HG03060 (cell line): ENCODE measurements around the gene TMEM11.
"Not testable (repeated sequence)": the region's sequence is repeated elsewhere in the genome, so short reads cannot be mapped to it uniquely, and the experiment has no call there.

Experiments used
- ATAC-seq: cut with Tn5 transposase; IDR thresholded peaks from one replicate; pipeline ENCODE4 v1.9.1; 2021; ENCODE audit warnings: low read depth, moderate number of reproducible peaks; ENCODE audit not compliant: unreplicated experiment

Gene TMEM11

DNA sequence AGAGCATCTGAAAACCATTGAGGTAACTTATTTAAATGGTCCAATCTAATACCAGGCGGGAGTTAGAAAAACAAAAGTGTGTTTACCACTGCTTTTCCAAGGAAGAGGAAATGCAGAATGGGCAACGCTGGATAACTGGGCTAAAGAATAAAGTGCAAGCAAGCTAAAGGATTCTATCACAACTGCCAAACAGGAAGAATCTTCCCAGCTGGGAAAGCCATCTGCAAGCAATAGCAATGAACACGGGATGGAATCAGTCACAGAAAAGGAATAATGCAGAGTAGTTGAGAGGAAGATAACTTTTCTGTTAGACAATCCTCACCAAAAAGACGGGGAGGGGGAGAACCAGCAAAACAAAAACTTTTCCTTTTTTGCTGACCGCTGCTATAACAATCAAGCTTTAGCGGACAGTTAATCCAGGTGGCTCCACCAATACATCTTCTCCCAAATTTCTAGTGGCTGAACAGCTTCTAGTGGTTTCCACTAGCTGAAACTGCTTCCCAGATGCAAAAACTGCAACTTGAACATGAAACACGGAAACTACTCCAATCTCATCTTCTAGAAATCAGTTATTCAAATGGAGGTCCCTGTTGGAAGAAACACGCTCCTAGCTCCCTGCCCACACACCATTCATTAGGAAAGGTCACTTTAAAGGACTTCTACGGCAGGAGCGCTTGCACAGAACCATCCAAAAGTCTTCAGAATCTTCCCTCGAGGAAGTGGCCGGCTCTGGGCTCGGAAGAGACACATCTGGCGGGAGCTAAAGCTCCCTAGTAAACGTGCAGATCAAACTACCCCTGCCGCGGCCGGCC lies 929 bp downstream of the TMEM11 start:
- no peak for ATAC-seq

DNA sequence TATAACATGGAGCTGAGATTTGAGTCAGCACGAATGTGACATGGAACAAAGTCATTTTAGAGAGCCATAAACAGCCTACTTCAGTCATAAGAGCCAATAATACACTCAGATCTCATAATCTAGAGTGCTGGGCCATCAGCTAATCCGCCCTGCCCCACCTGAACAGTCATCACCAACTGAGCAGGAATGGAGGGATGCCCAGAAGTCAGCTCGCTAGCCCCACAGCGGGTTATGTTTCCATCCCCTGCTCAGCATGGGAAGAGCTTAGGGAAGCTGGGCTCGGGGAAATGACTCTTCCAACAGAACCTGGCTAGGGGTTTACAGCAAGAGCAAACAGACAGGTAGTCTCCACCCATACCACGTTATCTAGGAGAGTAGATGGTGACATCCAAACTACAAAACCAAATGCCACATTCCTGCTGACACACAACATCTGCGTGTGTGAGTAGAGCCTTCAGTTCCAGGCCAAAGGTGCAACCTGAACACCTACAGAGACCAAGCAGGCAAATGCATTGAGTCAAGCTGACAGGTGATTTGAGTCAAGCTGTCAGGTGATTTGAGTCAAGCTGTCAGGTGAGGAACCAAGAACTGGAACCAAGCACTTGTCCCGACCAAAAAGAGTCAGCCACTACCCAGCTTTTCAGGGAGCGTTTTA lies 2.0 kb downstream of the TMEM11 start:
- no peak for ATAC-seq

DNA sequence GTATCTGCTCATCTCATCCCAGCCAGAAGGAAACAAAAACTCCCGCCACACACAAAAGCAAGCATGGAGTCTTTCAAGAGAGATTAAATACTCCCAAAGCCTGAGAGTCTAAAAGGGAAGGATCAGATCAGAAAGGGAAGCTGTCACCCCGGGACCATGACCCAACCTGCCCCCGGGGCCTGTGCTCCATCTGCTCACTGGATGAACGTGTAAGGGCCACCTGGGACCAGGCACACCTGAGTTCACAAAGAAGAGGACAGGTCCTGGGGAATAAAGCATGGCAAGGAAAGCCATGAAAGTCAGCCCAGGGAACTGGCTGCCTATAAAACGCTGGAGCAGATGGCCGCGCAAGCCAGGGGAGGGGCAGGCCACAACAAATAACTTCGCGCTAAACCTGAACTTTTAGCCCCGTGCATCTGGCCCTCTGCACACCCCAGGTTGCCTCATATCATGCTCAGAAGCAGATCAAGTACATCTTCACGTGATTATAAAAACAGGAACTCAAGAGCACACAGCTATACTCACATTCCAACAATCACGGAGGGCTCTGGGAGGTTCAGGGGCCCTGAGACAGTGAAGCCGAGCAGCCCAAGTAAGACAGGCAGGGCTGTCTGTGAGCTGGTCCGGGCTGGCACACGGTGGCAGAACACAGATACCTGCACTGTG lies 3.4 kb downstream of the TMEM11 start:
- ATAC-seq: no peak

DNA sequence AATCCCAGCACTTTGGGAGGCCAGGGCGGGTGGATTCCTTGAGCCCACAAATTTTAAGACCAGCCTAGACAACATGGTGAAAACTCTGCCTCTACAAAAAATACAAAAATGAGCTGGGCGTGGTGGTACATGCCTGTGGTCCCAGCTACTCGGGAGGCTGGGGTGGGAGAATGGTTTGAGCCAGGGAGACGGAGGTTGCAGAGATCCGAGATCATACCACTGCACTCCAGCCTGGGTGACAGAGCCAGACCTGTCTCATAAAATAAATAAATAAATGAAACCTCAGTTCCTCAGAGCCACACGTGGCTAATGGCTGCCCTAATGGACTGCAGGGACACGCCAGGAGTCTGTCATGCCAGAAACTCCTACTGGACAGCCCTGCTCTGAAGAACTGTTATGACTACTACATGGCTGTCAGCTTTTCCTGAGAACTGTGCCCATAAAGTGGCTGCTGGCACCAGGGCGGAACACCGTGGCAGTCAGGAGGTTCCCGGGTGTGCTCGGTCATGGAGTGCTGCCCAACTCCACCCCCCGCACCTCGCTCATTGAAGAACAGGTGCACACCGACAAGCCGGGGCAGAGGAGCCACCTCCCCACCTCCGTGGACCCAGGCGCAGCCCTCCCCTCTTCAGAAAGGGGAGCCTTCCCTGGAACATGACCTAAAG lies 4.3 kb downstream of the TMEM11 start:
- ATAC-seq: no peak

DNA sequence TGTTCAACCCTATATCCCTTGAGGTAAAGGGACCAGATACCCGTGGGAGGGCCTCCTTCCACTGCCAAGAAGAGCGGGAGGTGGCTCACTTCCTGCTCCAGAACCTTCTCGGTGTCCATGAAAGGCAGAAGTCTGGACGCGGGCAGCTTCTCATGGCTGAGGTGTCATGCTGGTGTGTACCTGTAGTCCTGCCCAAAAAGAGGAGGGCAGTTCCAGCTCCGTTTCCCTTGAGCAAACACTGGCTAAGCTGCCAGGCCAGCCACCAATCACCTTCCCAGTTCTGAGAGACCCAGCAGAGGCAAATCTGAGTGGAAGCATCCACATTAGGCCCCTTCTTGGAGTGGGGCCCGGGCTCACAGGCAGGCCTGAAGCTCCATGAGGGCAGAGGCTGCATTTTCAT lies 5.6 kb downstream of the TMEM11 start:
- ATAC-seq: no peak

DNA sequence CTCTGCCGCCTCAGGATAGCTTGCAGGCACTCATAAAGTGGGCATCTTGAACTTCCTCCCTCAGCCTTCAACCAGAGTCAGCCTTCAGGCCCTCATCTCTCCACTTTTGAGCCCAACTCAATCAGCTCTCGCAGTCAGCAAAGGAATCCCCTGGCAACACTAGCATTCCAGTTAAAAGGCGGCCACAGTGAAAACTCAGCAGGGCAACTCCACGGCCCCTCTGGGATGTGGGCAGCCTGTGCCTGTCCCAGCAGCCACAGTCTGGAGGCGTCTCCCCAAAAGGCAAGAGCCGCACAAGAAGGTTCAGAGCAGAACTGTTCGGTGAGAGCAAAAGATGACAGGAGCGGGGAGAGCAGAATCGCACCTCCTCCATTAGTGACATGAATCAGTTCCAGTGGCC lies 9.0 kb downstream of the TMEM11 start:
- ATAC-seq: no peak

DNA sequence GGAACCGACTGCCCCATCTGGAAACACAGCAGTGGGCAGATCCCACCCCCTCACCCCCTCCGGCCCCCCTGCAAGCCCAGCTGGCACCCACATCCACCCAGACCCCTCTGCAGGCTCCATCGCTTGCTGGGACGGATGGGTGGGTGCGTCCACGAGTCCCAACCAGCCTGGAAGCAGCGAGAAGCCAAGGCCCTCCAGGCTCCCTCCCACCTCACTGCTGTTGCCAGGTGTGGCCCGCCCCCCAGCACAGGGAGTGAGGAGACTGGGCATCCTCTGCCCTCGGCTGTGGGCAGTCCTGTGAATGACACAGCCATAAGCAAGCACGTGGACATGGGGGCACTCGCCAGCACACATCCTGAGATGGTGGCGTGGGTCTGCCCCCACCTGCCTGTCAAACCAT lies 11.4 kb downstream of the TMEM11 start:
- no peak for ATAC-seq

DNA sequence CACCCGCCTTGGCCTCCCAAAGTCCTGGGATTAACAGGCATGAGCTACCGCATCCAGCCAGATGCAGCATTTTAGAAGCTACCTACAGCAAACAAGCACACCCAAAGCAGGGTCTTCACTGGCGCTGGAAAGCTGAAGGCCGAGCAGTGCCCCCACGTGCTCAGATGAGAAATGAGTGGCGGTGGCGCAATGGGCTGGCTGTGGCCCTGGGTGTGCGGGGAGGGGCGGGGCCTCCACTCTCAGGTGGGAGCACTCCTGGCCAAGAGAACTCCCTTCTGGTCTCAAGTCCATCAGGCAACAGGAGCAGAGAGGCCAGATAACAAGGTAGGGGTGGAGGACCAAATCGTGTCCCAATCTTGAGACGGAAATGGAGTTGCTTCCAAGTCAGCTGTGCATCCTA lies 12.1 kb downstream of the TMEM11 start:
- ATAC-seq: no peak

DNA sequence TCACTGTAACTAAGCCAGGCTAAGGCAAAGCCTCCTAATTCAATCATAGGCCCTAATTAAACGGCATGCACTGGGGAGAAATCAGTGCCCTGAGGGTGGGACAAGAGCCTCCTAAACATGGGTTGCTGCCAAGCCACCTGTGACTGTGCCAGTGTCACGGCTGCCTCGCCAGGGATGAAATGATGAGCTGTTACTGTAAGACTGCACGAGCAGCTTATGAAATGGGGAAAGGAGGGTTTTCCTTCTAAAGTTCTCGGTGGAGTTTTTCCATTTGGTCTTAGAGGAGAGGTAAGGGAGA lies 12.7 kb downstream of the TMEM11 start:
- no peak for ATAC-seq

DNA sequence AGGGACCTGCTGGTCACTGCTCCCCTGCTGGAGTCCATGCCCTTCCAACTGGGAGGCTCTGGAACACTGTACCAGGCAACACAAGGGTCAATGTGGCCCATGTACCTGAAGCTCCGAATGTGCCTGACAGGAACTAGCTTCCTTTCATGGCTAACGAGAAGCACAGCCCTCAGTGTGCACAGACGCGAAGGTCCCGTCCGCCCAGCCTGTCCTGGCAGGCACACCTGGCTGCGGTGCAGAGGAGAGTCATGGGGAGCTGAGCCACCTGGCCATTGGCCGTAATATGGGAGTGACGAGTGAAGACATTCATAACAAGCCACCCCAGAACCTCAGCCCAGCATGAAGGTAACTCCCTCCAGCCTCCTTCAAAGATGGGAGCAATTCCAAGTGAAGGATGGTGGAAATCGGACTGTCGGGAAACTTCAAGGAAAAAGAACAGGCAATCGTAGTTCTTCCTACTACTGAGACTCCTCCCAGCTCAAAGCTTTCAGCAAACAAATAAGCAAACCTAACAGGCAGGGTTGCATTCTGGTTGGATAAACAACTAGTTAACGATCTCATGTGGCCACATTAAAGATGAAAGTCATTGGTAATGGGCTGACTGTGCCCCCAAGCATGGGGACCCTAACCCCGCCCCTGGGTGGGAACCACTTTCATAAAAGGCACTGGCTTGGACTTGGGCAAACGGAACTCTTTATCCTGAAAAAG lies 13.2 kb downstream of the TMEM11 start:
- ATAC-seq: no peak

DNA sequence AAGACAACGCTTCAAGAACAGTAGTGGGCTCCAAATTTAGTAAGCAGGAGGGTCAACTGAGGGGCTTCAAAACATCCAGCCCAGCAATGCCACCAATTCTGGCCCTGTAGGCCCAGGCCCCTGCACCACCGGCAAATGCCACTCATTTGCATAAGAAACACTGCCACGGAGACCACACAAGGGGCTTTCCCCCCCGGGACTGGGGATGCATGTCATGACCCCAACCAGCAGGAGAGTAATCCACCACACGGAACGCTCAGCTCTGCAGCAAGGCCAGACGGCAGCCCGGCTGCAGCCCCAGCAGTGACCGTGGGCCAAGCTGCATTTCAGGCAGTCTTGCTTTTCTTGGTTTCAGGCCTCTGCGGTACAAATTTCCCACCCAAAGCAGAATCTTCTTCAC lies 14.1 kb downstream of the TMEM11 start:
- ATAC-seq: no peak

DNA sequence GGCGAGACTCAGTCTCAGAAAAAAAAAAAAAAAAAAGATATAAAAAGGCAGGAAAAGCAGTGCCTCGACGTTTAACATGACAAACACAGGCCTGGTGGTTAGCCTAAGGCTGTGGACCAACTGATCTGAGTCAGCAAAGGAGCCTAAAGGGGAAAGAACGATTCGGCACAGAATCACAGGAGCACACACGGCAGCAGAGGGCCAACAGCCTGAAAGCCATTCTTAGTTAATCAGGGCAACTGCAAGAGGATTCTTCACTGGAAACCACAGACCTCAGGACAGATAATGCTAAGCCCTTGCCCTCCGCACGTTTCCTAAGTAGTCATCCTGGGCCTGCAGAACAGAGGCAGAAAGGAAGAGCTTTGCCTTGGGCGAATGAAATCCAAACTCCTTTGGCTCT lies 14.7 kb downstream of the TMEM11 start:
- ATAC-seq: no peak

DNA sequence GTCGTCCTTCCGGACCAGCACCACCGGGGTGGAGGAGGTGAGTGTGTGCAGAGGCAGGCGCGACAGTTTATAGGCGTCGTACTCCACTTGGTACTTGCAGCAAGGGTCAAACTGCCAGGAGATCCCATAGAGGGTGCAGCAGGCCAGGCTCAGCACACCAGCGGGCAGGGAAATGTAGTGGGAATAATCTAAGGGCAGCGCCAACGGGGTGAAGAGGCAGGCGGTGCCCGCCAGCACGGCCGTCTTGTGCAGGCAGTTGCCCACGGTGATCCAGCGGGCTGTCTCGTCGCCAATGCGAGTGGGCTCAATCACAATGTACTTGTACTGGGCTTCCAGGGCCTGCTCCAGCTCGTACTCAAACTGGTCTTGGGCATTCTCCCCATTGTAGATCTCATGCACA lies 15.6 kb downstream of the TMEM11 start:
- no peak for ATAC-seq

DNA sequence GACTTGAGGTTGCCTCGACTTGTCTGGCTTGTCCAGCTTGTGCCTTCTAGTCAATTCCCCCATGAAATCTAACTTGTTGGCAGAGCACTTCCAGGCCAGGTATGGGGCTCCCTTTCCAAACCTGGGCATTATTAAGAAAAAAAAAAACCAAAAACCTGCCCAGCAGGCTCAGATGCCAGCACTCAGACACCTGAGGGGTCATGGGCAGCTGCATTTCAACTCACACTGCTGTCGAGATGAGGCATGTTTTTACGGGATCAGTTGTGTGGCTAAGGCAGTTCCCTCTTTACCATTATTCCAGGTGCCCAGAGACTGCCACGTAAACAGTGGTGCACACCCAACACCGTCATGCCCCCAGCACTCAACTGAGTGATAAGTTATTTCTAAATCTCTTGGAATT lies 17.8 kb downstream of the TMEM11 start:
- ATAC-seq: no peak

DNA sequence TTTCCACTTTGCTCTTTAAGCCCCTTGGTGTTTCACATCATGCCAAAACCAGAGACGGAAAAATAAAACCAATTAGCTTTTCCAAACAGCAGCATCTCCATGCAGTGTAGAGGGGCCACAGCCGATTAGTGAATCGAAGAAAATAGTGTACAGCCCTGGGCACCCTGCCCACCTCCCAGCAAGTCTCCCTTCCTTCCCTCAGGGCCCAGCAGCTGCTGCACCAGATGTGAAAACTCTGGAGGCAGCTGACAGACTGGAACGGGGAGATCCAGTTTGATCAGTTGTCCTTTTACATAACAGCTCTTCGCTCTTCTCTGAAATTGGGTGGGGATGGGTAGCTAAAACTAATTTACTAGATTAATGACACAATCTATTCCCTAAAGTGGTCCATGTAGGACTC lies 19.3 kb downstream of the TMEM11 start:
- ATAC-seq: no peak

DNA sequence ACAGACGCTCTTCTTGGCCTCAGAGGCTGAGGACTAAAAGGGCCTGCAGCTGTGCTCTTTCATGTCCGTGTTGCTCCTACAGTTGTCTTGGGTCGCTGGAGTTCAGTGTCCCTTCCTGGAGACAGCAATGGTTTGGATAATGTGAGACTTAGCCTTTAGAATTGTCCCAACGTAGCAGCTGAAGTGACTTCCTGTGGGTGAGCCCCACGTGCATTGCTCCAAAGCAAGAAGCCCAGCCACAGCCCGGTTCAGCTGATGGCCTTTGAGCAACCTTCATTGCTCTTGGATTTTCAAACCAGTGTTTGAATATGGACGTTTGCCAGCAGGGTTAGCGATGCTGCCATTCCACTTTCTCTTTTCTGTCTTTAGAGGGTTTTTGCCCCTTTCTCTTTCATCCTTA lies 19.7 kb downstream of the TMEM11 start:
- no peak for ATAC-seq

DNA sequence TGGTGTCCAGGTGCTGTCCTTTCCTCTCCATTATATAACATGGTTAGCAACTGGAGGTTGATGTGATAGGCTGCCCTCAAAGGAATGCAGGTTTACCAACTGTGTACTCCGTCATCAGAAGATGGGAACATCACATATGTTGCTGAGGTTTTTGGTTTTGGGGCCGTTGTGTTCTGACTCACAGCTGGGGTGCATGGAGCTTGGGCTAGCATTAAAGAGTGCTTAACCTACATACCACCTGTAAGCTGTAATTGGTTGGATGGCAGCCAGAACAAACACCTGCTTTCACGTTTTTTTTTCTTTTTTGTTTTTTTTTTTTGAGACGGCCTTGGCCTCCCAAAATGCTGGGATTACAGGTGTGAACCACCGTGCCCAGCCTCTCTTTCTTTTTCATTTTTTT lies 20.9 kb downstream of the TMEM11 start:
- no peak for ATAC-seq

DNA sequence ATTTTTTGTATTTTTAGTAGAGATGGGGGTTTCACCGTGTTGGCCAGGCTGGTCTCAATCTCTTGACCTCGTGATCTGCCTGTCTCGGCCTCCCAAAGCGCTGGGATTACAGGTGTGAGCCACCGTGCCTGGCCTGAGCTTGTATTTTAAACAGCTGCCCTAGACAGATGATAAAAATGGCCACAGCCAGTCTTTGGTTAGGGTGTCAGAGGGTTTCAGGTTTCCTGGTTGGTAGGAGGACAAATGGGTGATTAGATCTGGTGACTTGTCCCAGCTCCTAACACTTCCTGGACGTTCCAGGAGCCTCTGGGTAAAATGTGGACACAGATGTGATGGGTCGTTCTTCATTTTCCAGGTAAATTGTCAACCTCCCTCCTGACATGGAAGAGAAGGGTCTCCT lies 21.5 kb downstream of the TMEM11 start:
- ATAC-seq: not testable (repeated sequence)

DNA sequence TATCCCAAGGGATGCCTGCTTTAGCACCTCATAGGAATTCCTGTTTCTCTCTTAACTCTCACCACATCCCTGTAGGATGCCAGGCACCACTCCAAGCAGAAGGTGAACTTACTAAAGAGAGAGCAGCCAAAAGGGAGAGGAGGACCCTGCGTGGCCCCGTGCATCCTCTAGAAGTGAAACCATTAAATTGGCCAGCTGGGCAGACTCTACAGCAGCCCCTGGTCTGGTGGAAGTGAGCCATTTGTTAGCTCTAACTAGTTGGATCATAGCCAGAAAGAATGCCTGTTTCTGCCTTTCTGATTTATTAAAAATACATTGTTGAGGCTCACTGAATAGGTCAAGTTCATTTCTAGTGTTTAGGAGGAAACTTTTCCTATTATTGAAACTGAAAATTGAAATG lies 22.3 kb downstream of the TMEM11 start:
- no peak for ATAC-seq

DNA sequence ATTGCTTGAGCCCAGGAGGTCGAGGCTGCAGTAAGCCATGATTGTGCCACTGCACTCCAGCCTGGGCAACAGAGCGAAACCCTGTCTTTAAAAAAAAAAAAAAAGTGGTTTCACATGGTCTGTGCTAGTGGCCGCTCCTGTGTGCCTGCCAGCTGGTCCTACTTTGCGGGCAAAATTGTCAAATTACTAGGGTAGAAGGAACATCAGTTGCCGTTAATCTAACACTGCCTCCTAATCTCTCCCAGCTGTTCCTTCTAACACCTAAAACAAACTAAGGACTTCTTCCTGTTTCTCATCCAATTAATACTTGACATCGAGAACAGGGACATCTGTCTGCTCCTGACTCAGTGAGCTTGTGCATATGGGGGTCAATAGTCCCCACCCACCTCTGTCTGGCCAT lies 23.9 kb downstream of the TMEM11 start:
- ATAC-seq: no peak

DNA sequence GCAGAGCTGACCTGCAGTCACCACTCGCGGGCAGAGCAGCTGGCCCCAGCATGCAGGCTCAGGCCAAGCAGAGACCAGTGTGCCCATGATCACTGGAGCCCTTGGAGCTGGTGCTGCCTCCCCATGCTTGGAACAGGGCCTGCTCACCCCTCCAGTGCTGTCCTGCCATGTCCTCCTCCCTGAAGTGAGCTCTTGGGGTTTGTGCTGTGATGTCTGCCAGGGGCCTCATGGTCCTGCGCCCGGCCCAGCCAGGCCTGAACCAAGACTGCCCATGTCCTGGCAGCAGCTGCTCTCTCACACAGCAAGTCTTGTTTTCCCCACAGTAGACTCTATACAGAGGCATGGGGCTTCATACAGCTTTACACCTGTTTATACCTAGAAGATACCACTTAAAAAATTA lies 24.6 kb downstream of the TMEM11 start:
- ATAC-seq: no peak
